KMS-11 (cell line): ENCODE data around the gene PHLDB2.

ENCODE experiments used
- H2AFZ ChIP-seq: fragments of 200-600 bp; sonication (generic); 2 replicates; pipeline ENCODE4 v1.6.1; 2016; ENCODE audit warnings: antibody characterized with exemption, mixed run types, low read depth
- H3K27ac ChIP-seq: fragments of 200-600 bp; sonication (generic); 2 replicates; pipeline ENCODE4 v1.6.1; 2016; ENCODE audit warnings: mild to moderate bottlenecking, mixed run types
- H3K27me3 ChIP-seq: fragments of 200-600 bp; sonication (generic); 2 replicates; pipeline ENCODE4 v1.6.1; 2017; ENCODE audit warnings: mild to moderate bottlenecking, low read depth, mixed run types, moderate library complexity; ENCODE audit not compliant: insufficient read depth
- H3K36me3 ChIP-seq: fragments of 200-600 bp; sonication (generic); 2 replicates; pipeline ENCODE4 v1.6.1; 2017; ENCODE audit warnings: mild to moderate bottlenecking, mixed run types; ENCODE audit not compliant: insufficient read depth
- H3K4me1 ChIP-seq: fragments of 200-600 bp; sonication (generic); 2 replicates; pipeline ENCODE4 v1.6.1; 2016; ENCODE audit warnings: mild to moderate bottlenecking, low read depth, mixed run types; ENCODE audit not compliant: poor library complexity, severe bottlenecking
- H3K4me2 ChIP-seq: fragments of 200-600 bp; sonication (generic); 2 replicates; pipeline ENCODE4 v1.7.0; 2016; ENCODE audit warnings: mild to moderate bottlenecking, mixed run types
- H3K4me3 ChIP-seq: fragments of 200-600 bp; sonication (generic); IDR thresholded peaks from 2 replicates; pipeline ENCODE4 v1.6.1; 2017; ENCODE audit warnings: low read depth, low read length, mixed read lengths; ENCODE audit not compliant: insufficient read depth
- H3K79me2 ChIP-seq: fragments of 200-600 bp; sonication (generic); 2 replicates; pipeline ENCODE4 v1.6.1; 2016; ENCODE audit warnings: low read depth, mixed run types; ENCODE audit not compliant: insufficient read depth
- H3K9ac ChIP-seq: fragments of 200-600 bp; sonication (generic); 2 replicates; pipeline ENCODE4 v1.6.1; 2016; ENCODE audit warnings: mild to moderate bottlenecking, mixed run types
- H4K20me1 ChIP-seq: fragments of 200-600 bp; sonication (generic); 2 replicates; pipeline ENCODE4 v1.6.1; 2016; ENCODE audit warnings: mild to moderate bottlenecking, mixed run types; ENCODE audit not compliant: insufficient read depth
- TF ChIP-seq, protein P1 (sequence below): fragments of 200-600 bp; sonication (generic); conservative IDR thresholded peaks from 2 replicates; pipeline ENCODE4 v1.6.1; 2017; ENCODE audit warnings: low read depth, mild to moderate bottlenecking, antibody characterized with exemption, low read length, moderate library complexity, mixed read lengths

PHLDB2 gene

DNA sequence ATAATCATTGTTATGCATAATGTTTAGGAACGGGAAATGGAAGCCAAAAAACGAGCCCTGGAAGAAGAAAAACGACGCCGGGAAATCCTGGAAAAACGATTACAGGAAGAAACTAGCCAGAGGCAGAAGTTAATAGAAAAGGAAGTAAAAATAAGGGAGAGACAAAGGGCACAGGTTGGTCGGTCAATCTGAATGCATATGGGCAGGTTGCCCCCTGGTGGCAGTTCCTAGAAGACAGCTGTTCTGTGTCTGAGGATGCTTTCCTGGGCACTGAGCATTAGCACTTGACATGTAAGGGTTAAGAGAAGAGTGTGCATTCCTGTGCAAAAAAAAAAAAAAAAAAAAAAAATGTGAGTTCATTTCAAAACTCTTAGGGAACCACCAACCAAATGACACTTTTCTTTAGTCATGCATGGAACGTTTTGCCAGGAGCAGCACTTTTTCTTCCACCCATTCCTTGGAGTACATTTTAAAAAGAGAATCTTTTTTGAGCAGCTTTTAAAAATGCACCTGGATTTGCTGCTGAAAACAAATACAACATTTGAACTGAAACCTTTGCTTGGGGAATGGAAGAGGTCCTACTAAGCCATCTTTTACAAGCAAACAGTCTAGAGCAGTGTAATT, 108.7 kb downstream of the PHLDB2 start:
- TF ChIP-seq, protein P1, sequence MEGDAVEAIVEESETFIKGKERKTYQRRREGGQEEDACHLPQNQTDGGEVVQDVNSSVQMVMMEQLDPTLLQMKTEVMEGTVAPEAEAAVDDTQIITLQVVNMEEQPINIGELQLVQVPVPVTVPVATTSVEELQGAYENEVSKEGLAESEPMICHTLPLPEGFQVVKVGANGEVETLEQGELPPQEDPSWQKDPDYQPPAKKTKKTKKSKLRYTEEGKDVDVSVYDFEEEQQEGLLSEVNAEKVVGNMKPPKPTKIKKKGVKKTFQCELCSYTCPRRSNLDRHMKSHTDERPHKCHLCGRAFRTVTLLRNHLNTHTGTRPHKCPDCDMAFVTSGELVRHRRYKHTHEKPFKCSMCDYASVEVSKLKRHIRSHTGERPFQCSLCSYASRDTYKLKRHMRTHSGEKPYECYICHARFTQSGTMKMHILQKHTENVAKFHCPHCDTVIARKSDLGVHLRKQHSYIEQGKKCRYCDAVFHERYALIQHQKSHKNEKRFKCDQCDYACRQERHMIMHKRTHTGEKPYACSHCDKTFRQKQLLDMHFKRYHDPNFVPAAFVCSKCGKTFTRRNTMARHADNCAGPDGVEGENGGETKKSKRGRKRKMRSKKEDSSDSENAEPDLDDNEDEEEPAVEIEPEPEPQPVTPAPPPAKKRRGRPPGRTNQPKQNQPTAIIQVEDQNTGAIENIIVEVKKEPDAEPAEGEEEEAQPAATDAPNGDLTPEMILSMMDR: peak; percentile 93
- H3K27ac ChIP-seq: no peak overlapping the region
- no peaks in the 10 kb centered on the region for H3K79me2 ChIP-seq
- no peak overlapping the region for H3K9ac ChIP-seq
- H3K36me3 ChIP-seq: no peaks in the 10 kb centered on the region
- no peaks in the 10 kb centered on the region for H4K20me1 ChIP-seq
- no peaks in the 10 kb centered on the region for H3K27me3 ChIP-seq
- no peak overlapping the region for H2AFZ ChIP-seq
- peaks cover 11% of the 10 kb centered on the region for H3K4me1 ChIP-seq
- no peak overlapping the region for H3K4me2 ChIP-seq
- no peak overlapping the region for H3K4me3 ChIP-seq

DNA sequence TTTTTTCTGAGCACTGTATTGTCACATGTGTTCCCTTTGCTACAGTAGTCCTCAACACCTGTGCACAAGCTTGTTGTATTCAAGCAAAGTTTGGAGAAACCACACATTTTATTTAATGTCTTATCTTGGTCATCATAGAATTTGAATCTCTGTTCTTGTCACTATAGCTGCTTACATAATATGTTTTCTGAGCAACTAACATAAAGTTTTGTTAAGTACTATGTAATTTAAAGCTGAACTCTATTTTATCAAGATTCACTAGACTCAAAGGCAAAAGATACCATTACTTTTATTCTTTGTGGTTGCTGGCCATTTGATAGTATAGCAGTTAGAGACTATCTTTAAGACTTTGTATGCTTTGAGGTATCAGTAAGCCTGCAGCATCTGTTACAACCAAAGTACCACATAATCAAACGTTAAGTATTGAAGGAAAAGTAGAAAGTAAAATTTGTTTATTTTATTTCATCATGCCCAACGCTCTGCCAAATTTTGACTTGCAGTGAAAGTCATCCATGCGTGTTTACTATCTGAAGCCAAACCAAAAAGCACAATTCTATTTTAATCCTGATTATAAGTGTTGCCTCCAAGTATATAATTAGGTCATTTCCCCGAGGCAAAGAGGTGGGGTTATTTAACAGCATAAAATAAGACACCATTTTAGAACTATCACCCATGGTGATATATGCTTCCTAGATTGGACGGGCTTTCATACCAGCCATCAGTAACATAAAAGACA, 109.4 kb downstream of the PHLDB2 start:
- Histone ChIP-seq H4K20me1 (no peaks in the 10 kb centered on the region), H3K36me3 (no peaks in the 10 kb centered on the region), H2AFZ (no peak overlapping the region), H3K79me2 (no peaks in the 10 kb centered on the region), H3K27ac (no peak overlapping the region), H3K4me2 (no peak overlapping the region), H3K4me1 (peaks cover 6% of the 10 kb centered on the region), H3K27me3 (no peaks in the 10 kb centered on the region), H3K9ac (no peak overlapping the region), H3K4me3 (no peak overlapping the region)
- TF ChIP-seq, protein P1: no peak

DNA sequence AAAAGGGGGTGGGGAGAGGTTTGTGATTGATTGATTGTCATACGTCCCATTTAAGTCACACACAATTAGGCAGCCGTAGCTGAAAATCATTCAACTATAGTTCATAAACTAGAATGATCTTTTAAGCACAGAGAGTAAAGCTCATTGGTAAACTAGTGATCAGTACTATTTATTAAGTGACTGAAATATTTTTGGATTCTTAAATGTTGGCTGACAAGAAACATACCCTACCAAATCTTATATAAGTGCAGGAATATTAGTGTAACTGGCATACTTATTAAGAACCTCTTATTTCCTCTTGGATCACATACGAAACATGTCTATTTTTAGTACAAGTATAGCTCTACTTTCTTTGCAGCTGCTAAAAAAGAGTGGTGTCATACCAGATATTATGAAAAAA, 111.3 kb downstream of the PHLDB2 start:
- TF ChIP-seq, protein P1: no peak
- H3K79me2 ChIP-seq: no peaks in the 10 kb centered on the region
- peaks cover 3% of the 10 kb centered on the region for H3K4me1 ChIP-seq
- no peak overlapping the region for H3K4me2 ChIP-seq
- no peaks in the 10 kb centered on the region for H3K36me3 ChIP-seq
- H4K20me1 ChIP-seq: no peaks in the 10 kb centered on the region
- H3K27ac ChIP-seq: no peak overlapping the region
- H3K4me3 ChIP-seq: no peak overlapping the region
- no peak overlapping the region for H2AFZ ChIP-seq
- H3K27me3 ChIP-seq: no peaks in the 10 kb centered on the region
- H3K9ac ChIP-seq: no peak overlapping the region

DNA sequence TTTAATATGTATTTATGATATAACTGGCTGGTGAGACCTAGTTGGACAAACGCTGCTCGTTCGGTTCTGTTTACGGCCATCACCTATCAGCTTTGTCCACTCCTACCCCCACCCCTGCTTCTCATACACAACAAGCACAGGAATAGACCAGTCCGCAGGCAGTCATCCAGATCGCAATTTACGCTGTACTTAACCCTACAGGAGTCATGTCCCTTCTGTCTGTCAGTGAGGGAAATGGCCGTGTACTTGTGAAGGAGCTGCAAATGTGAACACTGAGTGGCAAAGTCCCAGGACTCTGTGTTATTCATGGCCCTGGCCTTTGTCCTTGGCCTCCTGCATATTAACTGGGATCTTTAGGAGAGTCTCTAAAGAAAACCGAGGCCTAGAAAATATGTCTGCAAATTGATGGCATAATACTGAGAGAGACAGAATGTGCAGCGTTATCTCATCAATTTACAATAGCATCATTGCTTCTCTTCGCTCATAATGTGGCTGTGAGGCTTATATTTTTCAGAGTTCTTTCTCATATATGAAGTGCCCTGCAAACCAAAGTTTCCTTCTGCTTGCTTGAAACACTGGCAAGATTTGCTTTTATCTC, 112.6 kb downstream of the PHLDB2 start:
- Histone ChIP-seq H2AFZ (no peak overlapping the region), H4K20me1 (no peaks in the 10 kb centered on the region), H3K27ac (no peak overlapping the region)

More for the DNA sequence above, 112.6 kb downstream of the PHLDB2 start:
- Histone ChIP-seq H3K4me1 (peaks cover 3% of the 10 kb centered on the region), H3K9ac (no peak overlapping the region), H3K36me3 (no peaks in the 10 kb centered on the region), H3K79me2 (no peaks in the 10 kb centered on the region), H3K27me3 (no peaks in the 10 kb centered on the region), H3K4me3 (no peak overlapping the region), H3K4me2 (no peak overlapping the region)
- TF ChIP-seq, protein P1: no peak
